HL-60 (cell line): ENCODE measurements around the gene SPINK1.

Experiments used
- GABPA ChIP-seq: IDR thresholded peaks from 2 replicates; pipeline ENCODE4 v1.6.1; 2012; ENCODE audit warnings: low read depth
- POLR2AphosphoS5 ChIP-seq: IDR thresholded peaks from 2 replicates; pipeline ENCODE4 v1.6.1; 2012; ENCODE audit warnings: low read depth
- TF ChIP-seq, protein P1 (sequence below): IDR thresholded peaks from one replicate; pipeline ENCODE4 v1.5.1; 2011; ENCODE audit warnings: low read length, control low read depth, inconsistent platforms; ENCODE audit not compliant: insufficient read depth
- TF ChIP-seq, protein P2 (sequence below): IDR thresholded peaks from 2 replicates; pipeline ENCODE4 v1.6.1; 2012; ENCODE audit warnings: low read depth; ENCODE audit not compliant: insufficient replicate concordance

DNA sequence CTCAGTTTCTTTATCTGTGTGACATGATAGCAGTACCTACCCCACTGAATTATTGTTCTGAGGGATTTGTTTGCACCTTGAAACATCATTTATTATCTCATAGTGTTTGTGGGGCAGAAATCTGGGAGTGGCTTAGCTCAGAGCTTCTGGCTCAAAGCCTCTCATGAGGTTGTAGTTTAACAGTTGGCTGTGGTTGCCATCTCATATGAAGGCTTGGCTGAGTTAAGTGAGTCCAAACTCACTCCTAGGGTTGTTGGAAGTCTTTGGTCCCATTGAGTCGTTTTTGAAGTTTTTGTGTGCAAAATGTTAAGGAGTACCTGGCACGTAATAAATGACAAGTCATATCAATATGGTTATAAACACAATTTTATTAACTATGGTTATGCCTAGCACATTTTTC, 45.3 kb downstream of the SPINK1 start:
- TF ChIP-seq, protein P1, sequence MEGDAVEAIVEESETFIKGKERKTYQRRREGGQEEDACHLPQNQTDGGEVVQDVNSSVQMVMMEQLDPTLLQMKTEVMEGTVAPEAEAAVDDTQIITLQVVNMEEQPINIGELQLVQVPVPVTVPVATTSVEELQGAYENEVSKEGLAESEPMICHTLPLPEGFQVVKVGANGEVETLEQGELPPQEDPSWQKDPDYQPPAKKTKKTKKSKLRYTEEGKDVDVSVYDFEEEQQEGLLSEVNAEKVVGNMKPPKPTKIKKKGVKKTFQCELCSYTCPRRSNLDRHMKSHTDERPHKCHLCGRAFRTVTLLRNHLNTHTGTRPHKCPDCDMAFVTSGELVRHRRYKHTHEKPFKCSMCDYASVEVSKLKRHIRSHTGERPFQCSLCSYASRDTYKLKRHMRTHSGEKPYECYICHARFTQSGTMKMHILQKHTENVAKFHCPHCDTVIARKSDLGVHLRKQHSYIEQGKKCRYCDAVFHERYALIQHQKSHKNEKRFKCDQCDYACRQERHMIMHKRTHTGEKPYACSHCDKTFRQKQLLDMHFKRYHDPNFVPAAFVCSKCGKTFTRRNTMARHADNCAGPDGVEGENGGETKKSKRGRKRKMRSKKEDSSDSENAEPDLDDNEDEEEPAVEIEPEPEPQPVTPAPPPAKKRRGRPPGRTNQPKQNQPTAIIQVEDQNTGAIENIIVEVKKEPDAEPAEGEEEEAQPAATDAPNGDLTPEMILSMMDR = no peak
- TF ChIP-seq, protein P2, sequence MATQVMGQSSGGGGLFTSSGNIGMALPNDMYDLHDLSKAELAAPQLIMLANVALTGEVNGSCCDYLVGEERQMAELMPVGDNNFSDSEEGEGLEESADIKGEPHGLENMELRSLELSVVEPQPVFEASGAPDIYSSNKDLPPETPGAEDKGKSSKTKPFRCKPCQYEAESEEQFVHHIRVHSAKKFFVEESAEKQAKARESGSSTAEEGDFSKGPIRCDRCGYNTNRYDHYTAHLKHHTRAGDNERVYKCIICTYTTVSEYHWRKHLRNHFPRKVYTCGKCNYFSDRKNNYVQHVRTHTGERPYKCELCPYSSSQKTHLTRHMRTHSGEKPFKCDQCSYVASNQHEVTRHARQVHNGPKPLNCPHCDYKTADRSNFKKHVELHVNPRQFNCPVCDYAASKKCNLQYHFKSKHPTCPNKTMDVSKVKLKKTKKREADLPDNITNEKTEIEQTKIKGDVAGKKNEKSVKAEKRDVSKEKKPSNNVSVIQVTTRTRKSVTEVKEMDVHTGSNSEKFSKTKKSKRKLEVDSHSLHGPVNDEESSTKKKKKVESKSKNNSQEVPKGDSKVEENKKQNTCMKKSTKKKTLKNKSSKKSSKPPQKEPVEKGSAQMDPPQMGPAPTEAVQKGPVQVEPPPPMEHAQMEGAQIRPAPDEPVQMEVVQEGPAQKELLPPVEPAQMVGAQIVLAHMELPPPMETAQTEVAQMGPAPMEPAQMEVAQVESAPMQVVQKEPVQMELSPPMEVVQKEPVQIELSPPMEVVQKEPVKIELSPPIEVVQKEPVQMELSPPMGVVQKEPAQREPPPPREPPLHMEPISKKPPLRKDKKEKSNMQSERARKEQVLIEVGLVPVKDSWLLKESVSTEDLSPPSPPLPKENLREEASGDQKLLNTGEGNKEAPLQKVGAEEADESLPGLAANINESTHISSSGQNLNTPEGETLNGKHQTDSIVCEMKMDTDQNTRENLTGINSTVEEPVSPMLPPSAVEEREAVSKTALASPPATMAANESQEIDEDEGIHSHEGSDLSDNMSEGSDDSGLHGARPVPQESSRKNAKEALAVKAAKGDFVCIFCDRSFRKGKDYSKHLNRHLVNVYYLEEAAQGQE = no peak
- no peak for TF ChIP-seq GABPA
- no peak for TF ChIP-seq POLR2AphosphoS5
